BLaER1 (cell line): ENCODE measurements around the gene SHTN1.

ENCODE experiments used
- H3K27ac ChIP-seq: shearing (Covaris generic); formaldehyde crosslinking; 2 replicates; pipeline ENCODE4 v1.8.1; 2022
- H3K27me3 ChIP-seq: shearing (Covaris generic); formaldehyde crosslinking; 2 replicates; pipeline ENCODE4 v1.8.1; 2022
- H3K36me3 ChIP-seq: shearing (Covaris generic); formaldehyde crosslinking; 2 replicates; pipeline ENCODE4 v1.8.1; 2022
- H3K4me1 ChIP-seq: shearing (Covaris generic); formaldehyde crosslinking; 2 replicates; pipeline ENCODE4 v1.8.1; 2022
- H3K4me2 ChIP-seq: shearing (Covaris generic); formaldehyde crosslinking; 2 replicates; pipeline ENCODE4 v1.8.1; 2022
- H3K4me3 ChIP-seq: shearing (Covaris generic); formaldehyde crosslinking; 2 replicates; pipeline ENCODE4 v1.8.1; 2022
- H3K9ac ChIP-seq: shearing (Covaris generic); formaldehyde crosslinking; 2 replicates; pipeline ENCODE4 v1.8.1; 2022
- H3K9me3 ChIP-seq: shearing (Covaris generic); formaldehyde crosslinking; 2 replicates; pipeline ENCODE4 v1.8.1; 2022
- H4K20me1 ChIP-seq: shearing (Covaris generic); formaldehyde crosslinking; 2 replicates; pipeline ENCODE4 v1.8.1; 2022
- Cebpa-rat ChIP-seq: shearing (Covaris generic); IDR thresholded peaks from 2 replicates; pipeline ENCODE4 v1.8.1; 2022

The SHTN1 gene

DNA sequence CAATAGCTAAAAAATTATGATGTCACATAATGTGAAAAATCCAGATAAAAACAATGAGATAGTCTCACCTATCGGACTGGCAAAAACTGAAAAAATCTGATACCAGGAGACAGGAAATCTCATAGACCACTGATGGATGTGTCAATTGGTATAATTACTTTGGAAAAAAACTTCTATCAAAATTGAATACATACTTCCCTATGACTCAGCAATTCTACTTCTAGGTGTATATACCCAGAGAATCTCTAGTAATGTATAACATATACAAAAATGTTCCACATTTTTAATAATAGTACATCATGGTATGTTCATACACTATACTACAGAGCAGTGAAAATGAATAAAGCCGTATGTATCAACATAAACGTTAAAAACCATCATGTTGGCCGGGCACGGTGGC is 34.9 kb downstream of the SHTN1 start:
- H3K9me3 ChIP-seq = no peaks in the 10 kb centered on the region
- TF ChIP-seq Cebpa-rat = no peak
- H3K27ac ChIP-seq = no peak overlapping the region
- H3K4me1 ChIP-seq = no peaks in the 10 kb centered on the region
- no peaks in the 10 kb centered on the region for H3K36me3 ChIP-seq
- no peak overlapping the region for H3K4me3 ChIP-seq
- no peaks in the 10 kb centered on the region for H4K20me1 ChIP-seq
- H3K4me2 ChIP-seq = no peak overlapping the region
- no peak overlapping the region for H3K9ac ChIP-seq
- no peaks in the 10 kb centered on the region for H3K27me3 ChIP-seq

DNA sequence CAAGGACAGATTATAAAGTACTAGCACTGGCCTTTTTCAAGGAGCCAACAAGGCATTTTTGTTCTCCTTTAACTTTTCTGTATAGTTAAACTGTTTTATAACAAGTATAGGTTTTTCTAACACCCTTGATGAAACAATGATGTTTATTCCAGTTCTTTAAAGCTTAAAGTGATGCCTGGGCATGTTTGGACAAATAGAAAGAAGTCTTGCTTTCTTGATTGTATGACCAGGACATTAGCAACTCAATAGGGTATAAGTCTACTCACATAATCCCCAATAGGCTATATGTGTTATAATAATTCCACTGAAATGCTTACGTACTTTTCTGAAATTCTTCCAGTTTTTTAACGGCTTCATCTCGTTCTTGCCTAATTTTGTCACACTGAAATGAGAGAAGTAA is 36.7 kb downstream of the SHTN1 start:
- Histone ChIP-seq H3K27ac (no peak overlapping the region), H3K4me2 (no peak overlapping the region), H4K20me1 (no peaks in the 10 kb centered on the region), H3K9me3 (no peaks in the 10 kb centered on the region), H3K36me3 (no peaks in the 10 kb centered on the region), H3K27me3 (no peaks in the 10 kb centered on the region), H3K9ac (no peak overlapping the region), H3K4me1 (no peaks in the 10 kb centered on the region), H3K4me3 (no peak overlapping the region)
- TF ChIP-seq Cebpa-rat = no peak

DNA sequence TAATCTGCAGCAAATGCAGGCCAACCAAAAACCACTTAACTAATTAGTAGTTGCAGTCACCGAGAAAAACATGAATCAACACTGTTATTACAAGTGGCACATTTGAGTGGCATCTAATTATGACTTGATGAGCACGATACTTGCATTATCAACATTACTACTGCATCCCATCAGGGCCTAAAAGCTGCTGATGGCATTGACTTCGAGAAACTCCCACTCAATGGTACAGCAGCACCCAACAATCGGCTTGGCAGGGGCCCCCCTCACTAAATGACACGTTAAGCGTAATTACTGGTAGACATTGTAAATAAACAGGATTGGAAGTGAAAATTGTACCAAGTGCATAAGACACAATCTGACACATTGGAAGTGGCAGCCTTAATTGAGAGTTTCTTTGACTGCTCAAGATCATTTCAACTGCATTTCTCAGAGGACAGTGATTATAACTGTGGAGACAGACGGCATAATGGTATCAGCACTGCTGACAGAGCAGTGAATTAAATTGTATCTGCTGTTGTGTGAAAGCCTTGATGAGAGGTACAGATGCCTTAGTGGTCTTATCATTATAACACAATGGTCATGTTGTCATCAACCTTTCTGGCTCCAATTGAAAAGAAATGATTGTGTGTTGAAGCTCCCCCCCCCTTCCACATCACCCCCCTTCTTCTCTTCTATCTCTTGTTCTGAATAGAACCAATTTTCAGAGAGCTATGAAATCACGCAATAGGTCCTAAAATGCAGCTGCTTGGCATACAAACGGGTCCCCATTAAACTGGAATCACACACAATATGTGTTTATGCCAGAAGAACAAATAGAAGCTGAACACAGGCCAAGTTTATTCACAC is 43.4 kb downstream of the SHTN1 start:
- no peak overlapping the region for H3K27ac ChIP-seq
- no peaks in the 10 kb centered on the region for H3K27me3 ChIP-seq
- no peaks in the 10 kb centered on the region for H3K4me1 ChIP-seq
- no peak overlapping the region for H3K9ac ChIP-seq
- H3K9me3 ChIP-seq = no peaks in the 10 kb centered on the region
- H4K20me1 ChIP-seq = no peaks in the 10 kb centered on the region
- H3K4me3 ChIP-seq = no peak overlapping the region
- H3K36me3 ChIP-seq = no peaks in the 10 kb centered on the region
- H3K4me2 ChIP-seq = no peak overlapping the region
- no peak for TF ChIP-seq Cebpa-rat

DNA sequence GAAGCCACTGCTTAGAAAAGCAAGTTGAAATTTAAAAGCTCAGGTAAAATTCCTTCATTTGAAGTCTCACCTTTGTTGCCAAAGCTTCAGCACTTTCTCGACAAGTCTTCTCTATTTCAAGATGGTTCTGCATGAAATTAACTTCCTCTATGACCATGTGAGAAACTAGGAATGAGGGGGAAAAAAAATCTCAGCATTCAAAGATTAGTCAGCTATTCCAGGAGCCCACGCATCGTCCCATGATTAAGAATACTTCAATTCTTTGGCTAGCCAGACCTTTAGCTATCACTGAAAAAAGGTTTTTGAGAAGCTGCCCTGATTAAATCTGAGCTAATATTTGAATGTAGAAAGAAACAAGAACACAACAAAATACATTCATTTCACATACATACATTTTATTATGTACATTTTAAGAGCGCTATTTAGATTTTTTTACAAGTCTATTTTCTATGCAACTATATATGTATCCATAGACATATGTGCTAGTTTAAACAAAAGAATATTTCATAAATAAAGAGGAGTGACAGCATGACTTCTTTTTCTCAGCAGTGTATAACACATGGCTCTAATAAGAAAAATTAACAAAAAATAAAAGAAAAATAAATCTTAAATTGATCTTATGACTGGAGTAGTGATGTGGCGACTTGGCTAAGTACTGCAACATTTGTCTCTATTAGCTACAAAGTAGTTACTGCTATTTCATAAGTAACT is 44.8 kb downstream of the SHTN1 start:
- Histone ChIP-seq H3K4me3 (no peak overlapping the region), H3K9ac (no peak overlapping the region), H3K9me3 (no peaks in the 10 kb centered on the region), H3K27ac (no peak overlapping the region), H3K4me2 (no peak overlapping the region), H3K4me1 (no peaks in the 10 kb centered on the region), H3K36me3 (no peaks in the 10 kb centered on the region), H4K20me1 (no peaks in the 10 kb centered on the region), H3K27me3 (no peaks in the 10 kb centered on the region)
- TF ChIP-seq Cebpa-rat = no peak

DNA sequence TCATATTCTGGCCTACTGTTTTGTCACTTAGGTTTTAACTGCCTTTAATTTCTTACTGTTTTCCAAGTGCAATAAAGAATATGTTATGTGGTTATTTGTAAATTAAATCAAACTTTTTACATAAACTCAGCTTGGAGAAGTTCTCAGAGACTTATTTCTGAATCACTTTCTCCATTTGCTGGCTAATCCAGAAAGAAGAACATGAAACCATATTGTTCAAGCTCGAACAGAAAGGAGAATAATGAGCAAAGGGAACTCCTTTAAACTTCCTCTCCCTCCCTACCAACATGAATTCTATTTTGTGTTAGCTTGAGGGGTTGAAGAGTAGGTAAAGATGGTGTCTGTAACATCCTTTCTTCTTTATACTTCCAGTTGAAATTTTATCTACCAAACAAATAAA is 52.3 kb downstream of the SHTN1 start:
- Histone ChIP-seq H3K9me3 (no peaks in the 10 kb centered on the region), H3K9ac (no peak overlapping the region), H3K27me3 (no peaks in the 10 kb centered on the region), H3K4me2 (no peak overlapping the region), H3K27ac (no peak overlapping the region), H3K4me1 (no peaks in the 10 kb centered on the region), H3K36me3 (no peaks in the 10 kb centered on the region), H4K20me1 (no peaks in the 10 kb centered on the region), H3K4me3 (no peak overlapping the region)
- no peak for TF ChIP-seq Cebpa-rat

DNA sequence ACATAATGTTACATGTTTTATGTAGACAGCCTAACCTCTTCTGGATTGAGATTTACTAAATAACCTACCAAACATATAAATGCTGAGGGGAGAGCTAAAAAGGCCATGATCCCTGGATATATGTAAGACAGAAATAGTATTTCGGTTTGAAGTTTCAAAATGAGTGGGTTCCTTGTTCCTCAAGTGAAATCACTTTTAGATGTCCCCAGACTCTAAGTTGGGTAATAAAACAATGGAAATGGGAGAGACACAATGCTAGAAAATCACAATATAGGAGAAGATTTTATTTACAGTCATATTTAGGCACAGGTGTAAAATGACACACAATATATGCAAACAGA is 56.5 kb downstream of the SHTN1 start:
- no peak for TF ChIP-seq Cebpa-rat
- no peaks in the 10 kb centered on the region for H3K9me3 ChIP-seq
- no peak overlapping the region for H3K4me2 ChIP-seq
- H3K36me3 ChIP-seq = no peaks in the 10 kb centered on the region
- H3K4me3 ChIP-seq = no peak overlapping the region
- no peaks in the 10 kb centered on the region for H4K20me1 ChIP-seq
- H3K9ac ChIP-seq = no peak overlapping the region
- H3K4me1 ChIP-seq = no peaks in the 10 kb centered on the region
- H3K27me3 ChIP-seq = no peaks in the 10 kb centered on the region
- no peak overlapping the region for H3K27ac ChIP-seq

DNA sequence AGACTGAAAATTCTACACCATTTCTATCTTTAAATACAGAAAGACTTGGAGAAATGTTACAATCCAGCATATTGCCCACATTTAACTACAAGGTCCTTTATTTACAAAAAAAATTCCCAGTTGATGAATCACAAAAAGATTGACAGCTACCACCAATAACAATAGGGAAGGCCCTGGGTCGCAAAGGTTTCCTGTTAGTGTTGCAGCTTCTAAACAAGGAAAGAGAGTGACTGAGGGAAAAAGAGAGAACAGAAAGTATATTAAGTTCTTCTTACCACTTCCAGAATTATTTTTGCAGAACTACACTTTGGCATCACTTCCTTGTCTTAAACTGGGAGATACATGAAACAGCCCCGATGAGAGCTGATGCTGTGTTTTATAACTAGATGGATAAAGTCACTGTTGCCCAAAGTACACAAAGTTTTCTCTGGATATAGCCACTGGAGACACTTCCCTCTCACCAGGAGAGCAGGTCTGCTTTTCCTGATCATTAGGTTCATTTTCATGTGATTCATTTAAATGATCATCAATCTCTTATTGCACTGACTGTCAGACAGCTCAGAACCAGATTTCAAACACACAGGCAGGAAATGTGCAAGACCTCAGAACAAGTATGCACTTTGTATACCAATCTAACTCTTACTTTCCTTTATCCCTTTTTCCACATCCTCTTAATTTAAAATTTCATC is 57.0 kb downstream of the SHTN1 start:
- H4K20me1 ChIP-seq = no peaks in the 10 kb centered on the region
- TF ChIP-seq Cebpa-rat = no peak
- no peak overlapping the region for H3K4me3 ChIP-seq
- no peak overlapping the region for H3K4me2 ChIP-seq
- no peaks in the 10 kb centered on the region for H3K36me3 ChIP-seq
- no peaks in the 10 kb centered on the region for H3K9me3 ChIP-seq
- H3K9ac ChIP-seq = no peak overlapping the region
- no peaks in the 10 kb centered on the region for H3K27me3 ChIP-seq
- H3K27ac ChIP-seq = no peak overlapping the region
- H3K4me1 ChIP-seq = no peaks in the 10 kb centered on the region

DNA sequence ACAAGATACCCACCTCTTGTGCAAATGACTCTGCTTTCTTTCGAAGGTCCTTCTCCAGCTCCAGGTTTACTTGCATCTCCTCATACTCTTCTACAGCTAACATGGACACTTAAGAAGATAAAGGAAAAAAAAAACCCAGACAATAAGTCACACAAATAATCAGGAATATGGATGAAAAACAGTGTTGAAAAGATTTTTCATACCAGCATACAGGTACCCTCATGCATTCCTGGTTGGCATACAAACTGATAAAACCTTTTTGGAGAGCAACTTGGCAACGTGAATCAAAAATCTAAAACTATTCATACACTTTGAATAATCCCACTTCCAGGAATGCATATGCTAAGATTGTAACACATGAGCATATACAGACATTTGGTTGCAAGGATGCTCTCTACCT is 60.1 kb downstream of the SHTN1 start:
- TF ChIP-seq Cebpa-rat = no peak
- H3K36me3 ChIP-seq = no peaks in the 10 kb centered on the region
- H4K20me1 ChIP-seq = no peaks in the 10 kb centered on the region
- H3K4me3 ChIP-seq = no peak overlapping the region
- H3K27me3 ChIP-seq = no peaks in the 10 kb centered on the region
- no peak overlapping the region for H3K27ac ChIP-seq
- H3K9ac ChIP-seq = no peak overlapping the region
- H3K4me1 ChIP-seq = no peaks in the 10 kb centered on the region
- H3K9me3 ChIP-seq = no peaks in the 10 kb centered on the region
- H3K4me2 ChIP-seq = no peak overlapping the region

DNA sequence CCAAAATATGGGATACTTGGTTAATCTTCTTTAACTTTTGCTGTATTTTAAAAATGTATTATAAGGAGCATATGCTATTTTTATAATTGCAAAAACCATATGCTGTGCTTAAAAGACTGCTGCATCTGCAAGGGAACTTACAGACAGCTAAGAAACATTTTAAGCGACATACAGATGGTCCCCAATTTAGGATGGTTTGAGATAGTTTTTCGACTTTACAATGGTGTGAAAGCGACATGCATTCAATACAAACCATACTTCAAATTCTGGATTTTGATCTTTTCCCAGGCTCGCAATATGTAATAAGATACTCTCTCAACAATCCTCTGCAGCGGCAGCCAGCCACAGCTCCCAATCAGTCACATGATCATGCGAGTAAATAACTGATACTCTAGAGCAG is 73.2 kb downstream of the SHTN1 start:
- no peaks in the 10 kb centered on the region for H3K36me3 ChIP-seq
- no peak overlapping the region for H3K4me2 ChIP-seq
- no peaks in the 10 kb centered on the region for H3K4me1 ChIP-seq
- H3K9me3 ChIP-seq = no peaks in the 10 kb centered on the region
- no peaks in the 10 kb centered on the region for H4K20me1 ChIP-seq
- no peak overlapping the region for H3K4me3 ChIP-seq
- no peak for TF ChIP-seq Cebpa-rat
- H3K27me3 ChIP-seq = no peaks in the 10 kb centered on the region
- H3K27ac ChIP-seq = no peak overlapping the region
- H3K9ac ChIP-seq = no peak overlapping the region

DNA sequence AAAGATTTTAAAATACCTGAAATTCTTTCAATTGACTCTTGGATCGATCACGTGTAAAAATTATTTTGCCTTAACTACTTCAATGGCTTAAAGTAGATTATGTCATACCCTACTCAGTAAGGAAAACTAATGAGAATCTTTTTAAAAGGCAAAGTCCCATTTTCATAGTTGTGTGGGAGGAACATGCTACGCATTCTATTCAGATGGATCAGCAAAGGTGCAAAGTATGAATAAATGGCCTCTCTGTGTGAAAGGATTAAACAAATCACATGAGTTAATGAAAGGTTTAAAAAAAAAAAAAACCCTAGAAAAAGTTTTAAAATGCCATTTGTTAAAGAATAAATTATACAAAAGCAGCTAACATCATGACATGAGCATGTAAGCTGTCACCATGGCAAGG is 78.6 kb downstream of the SHTN1 start:
- H3K4me3 ChIP-seq = no peak overlapping the region
- no peak for TF ChIP-seq Cebpa-rat
- H3K4me2 ChIP-seq = no peak overlapping the region
- H3K9ac ChIP-seq = no peak overlapping the region
- no peaks in the 10 kb centered on the region for H3K9me3 ChIP-seq
- H4K20me1 ChIP-seq = no peaks in the 10 kb centered on the region
- no peaks in the 10 kb centered on the region for H3K27me3 ChIP-seq
- H3K4me1 ChIP-seq = no peaks in the 10 kb centered on the region
- H3K36me3 ChIP-seq = no peaks in the 10 kb centered on the region
- H3K27ac ChIP-seq = no peak overlapping the region
